IMR-90 (cell line): ENCODE data around the gene AGTPBP1. TPM values are rescaled to one million over a fixed set of nuclear protein-coding genes. Genes with fewer than 3 reads are reported as not detected.

ENCODE experiments used
- ATAC-seq: fragments of 200-7000 bp; cut with Tn5 transposase; 2 replicates; pipeline ENCODE4 v1.9.1; 2020; ENCODE audit warnings: low read depth, mild to moderate bottlenecking, moderate library complexity
- BruUV-seq: library from RNA; stranded (reverse); fragments of 400-500 nt; replicated peaks from 2 replicates; lab custom pipeline; 2021; lab: Mats Ljungman, UMichigan
- CTCF ChIA-PET: fragments of 300-600 bp; formaldehyde crosslinking; extraction: SDS; loops from one replicate; lab custom pipeline; 2021; ENCODE audit warnings: antibody characterized with exemption; lab: Yijun Ruan, JAX
- POLR2A ChIA-PET: fragments of 300-600 bp; sonication (Branson Sonifier 250); formaldehyde crosslinking; loops from one replicate; lab custom pipeline; 2022; ENCODE audit warnings: antibody characterized with exemption; ENCODE audit not compliant: unreplicated experiment; lab: Charles Lee
- DNase-seq: peaks from one replicate; pipeline ENCODE4 v3.0.0; 2013
- H2AFZ ChIP-seq: replicated peaks from 2 replicates; pipeline ENCODE3; 2013; ENCODE audit warnings: low read length, mild to moderate bottlenecking; ENCODE audit not compliant: poor library complexity
- H2AK5ac ChIP-seq: 2 replicates; pipeline ENCODE4 v1.6.1; 2013; ENCODE audit warnings: low read depth, low read length, inconsistent platforms
- H2AK9ac ChIP-seq: replicated peaks from 2 replicates; pipeline ENCODE3; 2013; ENCODE audit warnings: mild to moderate bottlenecking, low read depth, low read length, moderate library complexity; ENCODE audit not compliant: poor library complexity
- H2BK120ac ChIP-seq: 2 replicates; pipeline ENCODE4 v1.6.1; 2013; ENCODE audit warnings: low read depth, low read length, inconsistent platforms
- H2BK15ac ChIP-seq: 3 replicates; pipeline ENCODE4 v1.6.1; 2013; ENCODE audit warnings: low read depth, low read length, inconsistent platforms
- H2BK20ac ChIP-seq: 2 replicates; pipeline ENCODE4 v1.6.1; 2013; ENCODE audit warnings: low read depth, mild to moderate bottlenecking, inconsistent platforms, low read length, moderate library complexity
- H2BK5ac ChIP-seq: 2 replicates; pipeline ENCODE4 v1.6.1; 2013; ENCODE audit warnings: mild to moderate bottlenecking, low read depth, low read length, inconsistent platforms; ENCODE audit not compliant: poor library complexity, severe bottlenecking
- H3K14ac ChIP-seq: replicated peaks from 2 replicates; pipeline ENCODE4 v1.6.1; 2013; ENCODE audit warnings: low read depth, low read length, inconsistent platforms
- H3K18ac ChIP-seq: 2 replicates; pipeline ENCODE4 v1.6.1; 2013; ENCODE audit warnings: low read depth, low read length, control low read depth
- H3K23ac ChIP-seq: 2 replicates; pipeline ENCODE4 v1.6.1; 2013; ENCODE audit warnings: low read depth, low read length, inconsistent platforms
- H3K27ac ChIP-seq: 2 replicates; pipeline ENCODE4 v1.5.1; 2013; ENCODE audit warnings: mild to moderate bottlenecking, control low read depth, low read length; ENCODE audit not compliant: insufficient read depth
- H3K27me3 ChIP-seq: 2 replicates; pipeline ENCODE4 v1.6.1; 2013; ENCODE audit warnings: low read length; ENCODE audit not compliant: control insufficient read depth, insufficient read depth
- H3K36me3 ChIP-seq: 2 replicates; pipeline ENCODE4 v1.6.1; 2013; ENCODE audit warnings: low read length, mixed read lengths; ENCODE audit not compliant: control insufficient read depth, insufficient read depth
- H3K4ac ChIP-seq: 2 replicates; pipeline ENCODE4 v1.6.1; 2013; ENCODE audit warnings: low read depth, low read length, inconsistent platforms
- H3K4me1 ChIP-seq: 2 replicates; pipeline ENCODE4 v1.6.1; 2013; ENCODE audit warnings: low read length, mixed read lengths; ENCODE audit not compliant: control insufficient read depth, insufficient read depth
- H3K4me2 ChIP-seq: 2 replicates; pipeline ENCODE4 v1.6.1; 2013; ENCODE audit warnings: low read depth, mild to moderate bottlenecking, control low read depth, low read length, moderate library complexity
- H3K4me3 ChIP-seq: 2 replicates; pipeline ENCODE4 v1.5.1; 2013; ENCODE audit warnings: low read depth, mild to moderate bottlenecking, control low read depth, low read length, moderate library complexity; ENCODE audit not compliant: insufficient read depth
- H3K56ac ChIP-seq: 2 replicates; pipeline ENCODE4 v1.6.1; 2013; ENCODE audit warnings: low read length, inconsistent platforms; ENCODE audit not compliant: insufficient read depth; ENCODE audit errors: extremely low read depth
- H3K79me1 ChIP-seq, 2 experiments: 2 replicates each; pipeline ENCODE4 v1.6.1; 2013; ENCODE audit warnings: low read length in 2 of 2, inconsistent platforms in 1 of 2, low read depth in 1 of 2
- H3K9ac ChIP-seq: 2 replicates; pipeline ENCODE4 v1.6.1; 2013; ENCODE audit warnings: low read depth, low read length, control low read depth
- H3K9me1 ChIP-seq: 2 replicates; pipeline ENCODE4 v1.6.1; 2013; ENCODE audit warnings: low read length, inconsistent platforms; ENCODE audit not compliant: insufficient read depth
- H3K9me3 ChIP-seq: 2 replicates; pipeline ENCODE4 v1.6.1; 2013; ENCODE audit warnings: low read length; ENCODE audit not compliant: control insufficient read depth, insufficient read depth
- H4K20me1 ChIP-seq: 2 replicates; pipeline ENCODE4 v1.6.1; 2013; ENCODE audit warnings: low read length, inconsistent platforms; ENCODE audit not compliant: insufficient read depth
- H4K5ac ChIP-seq: 2 replicates; pipeline ENCODE4 v1.6.1; 2013; ENCODE audit warnings: mild to moderate bottlenecking, low read depth, low read length, control low read depth
- H4K8ac ChIP-seq, 2 experiments: 2 replicates each; pipeline ENCODE4 v1.6.1; 2013; ENCODE audit warnings: low read depth in 2 of 2, low read length in 2 of 2, control low read depth in 1 of 2, inconsistent platforms in 1 of 2
- H4K91ac ChIP-seq: 2 replicates; pipeline ENCODE4 v1.6.1; 2013; ENCODE audit warnings: low read depth, low read length, inconsistent platforms; ENCODE audit not compliant: insufficient read depth
- BHLHE40 ChIP-seq: fragments of 150-350 bp; IDR thresholded peaks from 2 replicates; pipeline ENCODE4 v1.6.1; 2016; ENCODE audit warnings: mild to moderate bottlenecking, low read depth, low read length
- CEBPB ChIP-seq: IDR thresholded peaks from 2 replicates; pipeline ENCODE4 v1.6.1; 2012; ENCODE audit warnings: low read depth, low read length, improper control_type of control experiment
- CHD1 ChIP-seq: IDR thresholded peaks from 2 replicates; pipeline ENCODE4 v1.6.1; 2012; ENCODE audit warnings: low read depth, low read length, improper control_type of control experiment
- CTCF ChIP-seq: conservative IDR thresholded peaks from 2 replicates; pipeline ENCODE4 v1.5.1; 2012; ENCODE audit warnings: mild to moderate bottlenecking, low read depth, low read length, improper control_type of control experiment
- ELK1 ChIP-seq: fragments of 150-350 bp; IDR thresholded peaks from 2 replicates; pipeline ENCODE4 v1.6.1; 2016; ENCODE audit warnings: low read depth, mild to moderate bottlenecking, low read length, moderate library complexity, borderline replicate concordance
- FOS ChIP-seq: fragments of 150-350 bp; IDR thresholded peaks from 2 replicates; pipeline ENCODE4 v1.6.1; 2016; ENCODE audit warnings: low read depth, low read length
- MAFK ChIP-seq: IDR thresholded peaks from 2 replicates; pipeline ENCODE4 v1.6.1; 2012; ENCODE audit warnings: low read depth, low read length, improper control_type of control experiment
- MAZ ChIP-seq: IDR thresholded peaks from 2 replicates; pipeline ENCODE4 v1.6.1; 2012; ENCODE audit warnings: low read depth, mild to moderate bottlenecking, low read length, improper control_type of control experiment, moderate library complexity, borderline replicate concordance
- MXI1 ChIP-seq: IDR thresholded peaks from 2 replicates; pipeline ENCODE4 v1.6.1; 2012; ENCODE audit warnings: low read depth, mild to moderate bottlenecking, low read length, moderate library complexity, borderline replicate concordance
- NFE2L2 ChIP-seq: fragments of 150-350 bp; IDR thresholded peaks from 2 replicates; pipeline ENCODE4 v1.6.1; 2016; ENCODE audit warnings: low read depth, mild to moderate bottlenecking, low read length
- POLR2A ChIP-seq: IDR thresholded peaks from 2 replicates; pipeline ENCODE4 v1.6.1; 2012; ENCODE audit warnings: mild to moderate bottlenecking, low read depth, low read length
- RAD21 ChIP-seq: IDR thresholded peaks from 2 replicates; pipeline ENCODE4 v1.6.1; 2012; ENCODE audit warnings: low read length, improper control_type of control experiment
- RCOR1 ChIP-seq: IDR thresholded peaks from 2 replicates; pipeline ENCODE4 v1.6.1; 2012; ENCODE audit warnings: mild to moderate bottlenecking, low read length, improper control_type of control experiment; ENCODE audit not compliant: insufficient replicate concordance
- RFX5 ChIP-seq: IDR thresholded peaks from 2 replicates; pipeline ENCODE4 v1.8.0; 2012; ENCODE audit warnings: low read depth, mild to moderate bottlenecking, low read length, moderate library complexity
- SMC3 ChIP-seq: fragments of 150-350 bp; IDR thresholded peaks from 2 replicates; pipeline ENCODE4 v1.6.1; 2016; ENCODE audit warnings: low read depth, mild to moderate bottlenecking, antibody characterized with exemption, low read length, moderate library complexity
- USF2 ChIP-seq: fragments of 150-350 bp; IDR thresholded peaks from 2 replicates; pipeline ENCODE4 v1.6.1; 2017; ENCODE audit warnings: mild to moderate bottlenecking, antibody characterized with exemption, low read length, low read depth
- WGBS, 2 experiments: methylation state at CpG; one replicate each; pipeline versions ENCODE4 v1.1.5 to v1.1.7; 2013; ENCODE audit warnings: missing lambda C conversion rate in 2 of 2; ENCODE audit not compliant: insufficient read length in 1 of 2; ENCODE audit errors: extremely low coverage in 2 of 2; 5-methylcytosine and 5-hydroxymethylcytosine counted together
- dilution Hi-C: fragments of 300-500 bp; cut with HindIII; formaldehyde crosslinking; loops from one replicate; pipeline ENCODE4 v1.14.3; 2018; ENCODE audit warnings: low sequenced_read_pairs; ENCODE audit not compliant: unreplicated experiment
- in situ Hi-C: fragments of 300-500 bp; cut with MboI; formaldehyde crosslinking; loops from 3 replicates; pipeline ENCODE4 v1.14.3; 2019; ENCODE audit warnings: low sequenced_read_pairs, inconsistent platforms, mixed read lengths
- intact Hi-C: fragments of 100-400 bp; cut with micrococcal nuclease; formaldehyde crosslinking; loops from 2 replicates; pipeline ENCODE4 v1.10.0; 2022
- polyA plus RNA-seq, 3 experiments: library from polyadenylated mRNA; depleted of rRNA; stranded (reverse); fragments of >200 nt; gene quantifications; 2 replicates each; pipeline ENCODE4 v1.2.3, GENCODE V29; 2012; ENCODE audit warnings: low replicate concordance in 1 of 3
- total RNA-seq: library from RNA; depleted of rRNA; stranded (reverse); fragments of >200 nt; gene quantifications from 2 replicates; pipeline ENCODE4 v1.2.3, GENCODE V29; 2012

AGTPBP1 gene
- total and polyA plus RNA-seq, 2 of the 4 experiments (the other 2 are of a cell fraction) = 3.3 to 9.0 TPM

GRCh38 chr9:85745203-85745602 is 3.4 kb upstream of the AGTPBP1 start:
- Histone ChIP-seq H3K14ac (no peak overlapping the region), H3K4me2 (no peak overlapping the region), H3K9me1 (0 out of 2 replicates have a peak, but pooled peaks cover 5% of the 10 kb centered on the region), H3K23ac (no peak overlapping the region), H2AFZ (no peak overlapping the region), H2BK20ac (no peak overlapping the region), H3K36me3 (no peaks in the 10 kb centered on the region), H2BK120ac (no peak overlapping the region), H3K4ac (no peak overlapping the region), H3K79me1 (0 out of 4 replicates have a peak, but pooled peaks cover 0 to 3% of the 10 kb centered on the region in 2 experiments), H3K9me3 (no peaks in the 10 kb centered on the region), H2AK5ac (no peak overlapping the region), H4K8ac (no peak overlapping the region), H3K4me3 (no peak overlapping the region), H2BK15ac (no peak overlapping the region), H4K91ac (no peak overlapping the region), H4K20me1 (no peaks in the 10 kb centered on the region), H4K5ac (no peak overlapping the region), H3K56ac (no peak overlapping the region), H3K27me3 (peaks cover 17% of the 10 kb centered on the region), H3K18ac (no peak overlapping the region), H3K9ac (no peak overlapping the region), H2AK9ac (no peak overlapping the region), H3K4me1 (no peaks in the 10 kb centered on the region), H2BK5ac (no peak overlapping the region), H3K27ac (no peak overlapping the region)
- dilution Hi-C loops (no loop called here), intact Hi-C loops (no loop called here), in situ Hi-C loops (no loop called here)
- ChIA-PET POLR2A (no interaction called here), CTCF (no interaction called here)
- no TSS peak for BruUV-seq
- DNase-seq (no peak), ATAC-seq (no peak)
- TF ChIP-seq BHLHE40 (no peak), RAD21 (no peak), FOS (no peak), USF2 (no peak), SMC3 (no peak), CTCF (no peak), MAZ (no peak), MAFK (no peak), POLR2A (no peak), NFE2L2 (no peak), RCOR1 (no peak), ELK1 (no peak), CHD1 (no peak), RFX5 (no peak), MXI1 (no peak), CEBPB (no peak)
- WGBS, 2 experiments = 100% methylated on average over 1 of the region's 2 CpGs; no CpG with 5 or more reads in 1 of the 2 experiments
